Mammary epithelial cell (primary cell): ENCODE data around the gene MTX1.

Source experiments
- CTCF ChIP-seq, 2 donors: IDR thresholded peaks in 1 of 2; conservative IDR thresholded peaks in 1 of 2; 2 replicates each; pipeline ENCODE4 v1.5.1; 2011 to 2012; ENCODE audit warnings: inconsistent platforms in 2 of 2, low read length in 2 of 2, mild to moderate bottlenecking in 2 of 2, control low read depth in 1 of 2, low read depth in 1 of 2; ENCODE audit not compliant: insufficient read depth in 1 of 2; ENCODE audit errors: extremely low read depth in 1 of 2
- EZH2 ChIP-seq: IDR thresholded peaks from 2 replicates; pipeline ENCODE4 v1.6.1; 2012; ENCODE audit warnings: low read length, inconsistent platforms, borderline replicate concordance

GRCh38 chr1:155254714-155255242, 46.3 kb downstream of the MTX1 start:
- no peak for TF ChIP-seq CTCF (conservative IDR thresholded peaks at IDR 0.05 in 1 of 2, IDR thresholded peaks at IDR 0.05 in 1 of 2; ENCODE audit: extremely low read depth in 1 of 2, insufficient read depth in 1 of 2, low read depth in 1 of 2, low read length in 2 of 2)
- no peak for TF ChIP-seq EZH2
